ENCODE measurements around the gene ENDOV.
"Not testable (repeated sequence)": the region's sequence is repeated elsewhere in the genome, so short reads cannot be mapped to it uniquely, and the experiment has no call there.

The ENDOV gene

GRCh38 chr17:80397034-80397387 is 18.0 kb upstream of the ENDOV start:
- Histone ChIP-seq H3K9ac (ENCODE audit: low read depth, low read length, poor library complexity, severe bottlenecking) (no peak overlapping the region), H3K36me3 (ENCODE audit: insufficient read depth, low read length) (peaks cover 9% of the 10 kb centered on the region; the same call in 1 of the 2 replicates), H3K4me3 (ENCODE audit: low read length, poor library complexity, severe bottlenecking) (no peak overlapping the region), H2AFZ (ENCODE audit: low read length) (no peak overlapping the region), H3K9me3 (ENCODE audit: insufficient read depth, low read depth, low read length) (no peaks in the 10 kb centered on the region), H4K20me1 (ENCODE audit: insufficient read depth, low read length, poor library complexity, severe bottlenecking) (no peaks in the 10 kb centered on the region), H3K9me2 (replicated peaks; ENCODE audit: low read depth, low read length) (no peaks in the 10 kb centered on the region), H3F3A (ENCODE audit: low read depth) (no peaks in the 10 kb centered on the region), H3K27me3 (ENCODE audit: insufficient read depth, low read length, poor library complexity, severe bottlenecking) (no peaks in the 10 kb centered on the region), H3K4me1 (ENCODE audit: insufficient read depth, low read length, poor library complexity, severe bottlenecking) (no peaks in the 10 kb centered on the region), H3K4me2 (ENCODE audit: low read depth, low read length, poor library complexity, severe bottlenecking) (no peak overlapping the region), H3K79me2 (ENCODE audit: insufficient read depth, low read length) (no peaks in the 10 kb centered on the region)
- TF ChIP-seq, protein P1, sequence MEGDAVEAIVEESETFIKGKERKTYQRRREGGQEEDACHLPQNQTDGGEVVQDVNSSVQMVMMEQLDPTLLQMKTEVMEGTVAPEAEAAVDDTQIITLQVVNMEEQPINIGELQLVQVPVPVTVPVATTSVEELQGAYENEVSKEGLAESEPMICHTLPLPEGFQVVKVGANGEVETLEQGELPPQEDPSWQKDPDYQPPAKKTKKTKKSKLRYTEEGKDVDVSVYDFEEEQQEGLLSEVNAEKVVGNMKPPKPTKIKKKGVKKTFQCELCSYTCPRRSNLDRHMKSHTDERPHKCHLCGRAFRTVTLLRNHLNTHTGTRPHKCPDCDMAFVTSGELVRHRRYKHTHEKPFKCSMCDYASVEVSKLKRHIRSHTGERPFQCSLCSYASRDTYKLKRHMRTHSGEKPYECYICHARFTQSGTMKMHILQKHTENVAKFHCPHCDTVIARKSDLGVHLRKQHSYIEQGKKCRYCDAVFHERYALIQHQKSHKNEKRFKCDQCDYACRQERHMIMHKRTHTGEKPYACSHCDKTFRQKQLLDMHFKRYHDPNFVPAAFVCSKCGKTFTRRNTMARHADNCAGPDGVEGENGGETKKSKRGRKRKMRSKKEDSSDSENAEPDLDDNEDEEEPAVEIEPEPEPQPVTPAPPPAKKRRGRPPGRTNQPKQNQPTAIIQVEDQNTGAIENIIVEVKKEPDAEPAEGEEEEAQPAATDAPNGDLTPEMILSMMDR (conservative IDR thresholded peaks at IDR 0.05; ENCODE audit: low read length): no peak
- TF ChIP-seq EZH2phosphoT487 (IDR thresholded peaks at IDR 0.05; ENCODE audit: borderline replicate concordance): no peak

- TF ChIP-seq, protein P1 (conservative IDR thresholded peaks at IDR 0.05; ENCODE audit: low read length): no peak
- no peak for TF ChIP-seq EZH2phosphoT487 (IDR thresholded peaks at IDR 0.05; ENCODE audit: borderline replicate concordance)
- H3K4me3 ChIP-seq (ENCODE audit: low read length, poor library complexity, severe bottlenecking): no peak overlapping the region
- H2AFZ ChIP-seq (ENCODE audit: low read length): no peak overlapping the region
- H3K9ac ChIP-seq (ENCODE audit: low read depth, low read length, poor library complexity, severe bottlenecking): no peak overlapping the region
- no peaks in the 10 kb centered on the region for H4K20me1 ChIP-seq (ENCODE audit: insufficient read depth, low read length, poor library complexity, severe bottlenecking)
- H3K4me1 ChIP-seq (ENCODE audit: insufficient read depth, low read length, poor library complexity, severe bottlenecking): no peaks in the 10 kb centered on the region
- no peaks in the 10 kb centered on the region for H3K9me3 ChIP-seq (ENCODE audit: insufficient read depth, low read depth, low read length)
- H3K79me2 ChIP-seq (ENCODE audit: insufficient read depth, low read length): no peaks in the 10 kb centered on the region
- no peaks in the 10 kb centered on the region for H3K9me2 ChIP-seq (replicated peaks; ENCODE audit: low read depth, low read length)
- peaks cover 9% of the 10 kb centered on the region; the same call in 1 of the 2 replicates for H3K36me3 ChIP-seq (ENCODE audit: insufficient read depth, low read length)
- H3K27me3 ChIP-seq (ENCODE audit: insufficient read depth, low read length, poor library complexity, severe bottlenecking): no peaks in the 10 kb centered on the region
- H3F3A ChIP-seq (ENCODE audit: low read depth): no peaks in the 10 kb centered on the region
- H3K4me2 ChIP-seq (ENCODE audit: low read depth, low read length, poor library complexity, severe bottlenecking): no peak overlapping the region
These were observed 17.3 kb upstream of the ENDOV start for GRCh38 chr17:80397686-80398085.

GRCh38 chr17:80401086-80401485 is 13.9 kb upstream of the ENDOV start:
- not testable (repeated sequence) for H3K4me1 ChIP-seq (ENCODE audit: insufficient read depth, low read length, poor library complexity, severe bottlenecking); H3K9ac ChIP-seq (ENCODE audit: low read depth, low read length, poor library complexity, severe bottlenecking); H4K20me1 ChIP-seq (ENCODE audit: insufficient read depth, low read length, poor library complexity, severe bottlenecking); H3K9me2 ChIP-seq (replicated peaks; ENCODE audit: low read depth, low read length); H3K9me3 ChIP-seq (ENCODE audit: insufficient read depth, low read depth, low read length); H3K4me3 ChIP-seq (ENCODE audit: low read length, poor library complexity, severe bottlenecking); H3F3A ChIP-seq (ENCODE audit: low read depth); H3K36me3 ChIP-seq (ENCODE audit: insufficient read depth, low read length); H3K27me3 ChIP-seq (ENCODE audit: insufficient read depth, low read length, poor library complexity, severe bottlenecking); H3K4me2 ChIP-seq (ENCODE audit: low read depth, low read length, poor library complexity, severe bottlenecking); H2AFZ ChIP-seq (ENCODE audit: low read length); H3K79me2 ChIP-seq (ENCODE audit: insufficient read depth, low read length)

GRCh38 chr17:80402102-80402501 is 12.9 kb upstream of the ENDOV start:
- not testable (repeated sequence) for H4K20me1 ChIP-seq (ENCODE audit: insufficient read depth, low read length, poor library complexity, severe bottlenecking); H3K27me3 ChIP-seq (ENCODE audit: insufficient read depth, low read length, poor library complexity, severe bottlenecking); H3F3A ChIP-seq (ENCODE audit: low read depth); H3K4me3 ChIP-seq (ENCODE audit: low read length, poor library complexity, severe bottlenecking); H3K9me2 ChIP-seq (replicated peaks; ENCODE audit: low read depth, low read length); H3K36me3 ChIP-seq (ENCODE audit: insufficient read depth, low read length); H3K4me1 ChIP-seq (ENCODE audit: insufficient read depth, low read length, poor library complexity, severe bottlenecking); H3K9ac ChIP-seq (ENCODE audit: low read depth, low read length, poor library complexity, severe bottlenecking); H2AFZ ChIP-seq (ENCODE audit: low read length); H3K9me3 ChIP-seq (ENCODE audit: insufficient read depth, low read depth, low read length); H3K4me2 ChIP-seq (ENCODE audit: low read depth, low read length, poor library complexity, severe bottlenecking); H3K79me2 ChIP-seq (ENCODE audit: insufficient read depth, low read length)

All from Loucy (cell line).